D721Med (cell line): ENCODE data around the gene PAX7.

Source experiments
- DNase-seq: peaks from one replicate; pipeline ENCODE4 v3.0.0; 2011; ENCODE audit warnings: low spot score; ENCODE audit not compliant: insufficient read length
- FAIRE-seq: peaks from 2 replicates; lab custom pipeline; 2011; peaks lifted over from hg19 to GRCh38; lab: Jason Lieb, UNC
- TF ChIP-seq, protein P1 (sequence below): IDR thresholded peaks from 2 replicates; pipeline ENCODE4 v1.5.1; 2012; ENCODE audit warnings: mild to moderate bottlenecking, control low read depth; ENCODE audit not compliant: insufficient read depth; ENCODE audit errors: missing control alignments

Gene PAX7

DNA sequence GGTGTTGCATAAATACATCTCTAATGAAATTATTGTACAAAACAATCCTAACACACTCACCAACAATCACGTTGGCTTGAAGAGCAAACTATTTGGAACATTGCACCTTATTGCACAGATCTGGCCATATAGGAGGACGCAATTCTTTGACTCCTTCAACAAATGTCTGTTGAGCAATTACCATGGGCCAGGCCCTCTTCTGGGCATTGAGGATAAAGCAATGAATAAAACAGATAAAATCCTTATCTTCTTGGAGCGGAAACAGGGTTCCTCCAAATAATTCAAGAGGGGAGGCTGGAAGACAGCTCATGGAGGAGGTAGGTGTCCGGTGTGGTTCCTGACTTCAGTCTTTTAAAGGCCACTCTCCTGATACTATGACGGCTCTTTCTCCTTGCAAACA, 43.3 kb downstream of the PAX7 start:
- DNase-seq (no peak), FAIRE-seq (no peak)
- TF ChIP-seq, protein P1, sequence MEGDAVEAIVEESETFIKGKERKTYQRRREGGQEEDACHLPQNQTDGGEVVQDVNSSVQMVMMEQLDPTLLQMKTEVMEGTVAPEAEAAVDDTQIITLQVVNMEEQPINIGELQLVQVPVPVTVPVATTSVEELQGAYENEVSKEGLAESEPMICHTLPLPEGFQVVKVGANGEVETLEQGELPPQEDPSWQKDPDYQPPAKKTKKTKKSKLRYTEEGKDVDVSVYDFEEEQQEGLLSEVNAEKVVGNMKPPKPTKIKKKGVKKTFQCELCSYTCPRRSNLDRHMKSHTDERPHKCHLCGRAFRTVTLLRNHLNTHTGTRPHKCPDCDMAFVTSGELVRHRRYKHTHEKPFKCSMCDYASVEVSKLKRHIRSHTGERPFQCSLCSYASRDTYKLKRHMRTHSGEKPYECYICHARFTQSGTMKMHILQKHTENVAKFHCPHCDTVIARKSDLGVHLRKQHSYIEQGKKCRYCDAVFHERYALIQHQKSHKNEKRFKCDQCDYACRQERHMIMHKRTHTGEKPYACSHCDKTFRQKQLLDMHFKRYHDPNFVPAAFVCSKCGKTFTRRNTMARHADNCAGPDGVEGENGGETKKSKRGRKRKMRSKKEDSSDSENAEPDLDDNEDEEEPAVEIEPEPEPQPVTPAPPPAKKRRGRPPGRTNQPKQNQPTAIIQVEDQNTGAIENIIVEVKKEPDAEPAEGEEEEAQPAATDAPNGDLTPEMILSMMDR: no peak

DNA sequence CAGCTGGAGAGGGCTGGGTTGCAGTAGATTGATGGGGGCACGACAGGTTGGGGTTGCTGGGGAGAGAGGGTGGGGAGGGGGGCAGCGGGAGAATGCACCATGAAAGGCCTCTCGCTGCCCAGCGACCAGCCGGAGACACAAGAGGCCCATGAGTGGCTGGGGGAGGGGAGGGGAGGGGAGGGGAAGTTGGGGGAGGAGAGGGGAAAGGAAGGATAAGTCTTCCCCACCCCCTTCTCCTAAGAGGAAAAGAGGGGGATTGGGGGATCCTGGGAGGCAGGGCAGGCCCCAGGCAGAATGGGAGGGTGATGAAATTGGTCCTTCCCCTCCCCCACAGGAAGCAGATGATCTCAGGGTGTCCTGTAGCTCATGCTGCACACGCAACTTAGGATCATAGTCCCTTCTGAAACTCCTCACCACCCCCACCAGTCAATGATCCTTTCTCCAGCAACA, 45.7 kb downstream of the PAX7 start:
- DNase-seq: no peak
- TF ChIP-seq, protein P1: no peak
- no peak for FAIRE-seq

DNA sequence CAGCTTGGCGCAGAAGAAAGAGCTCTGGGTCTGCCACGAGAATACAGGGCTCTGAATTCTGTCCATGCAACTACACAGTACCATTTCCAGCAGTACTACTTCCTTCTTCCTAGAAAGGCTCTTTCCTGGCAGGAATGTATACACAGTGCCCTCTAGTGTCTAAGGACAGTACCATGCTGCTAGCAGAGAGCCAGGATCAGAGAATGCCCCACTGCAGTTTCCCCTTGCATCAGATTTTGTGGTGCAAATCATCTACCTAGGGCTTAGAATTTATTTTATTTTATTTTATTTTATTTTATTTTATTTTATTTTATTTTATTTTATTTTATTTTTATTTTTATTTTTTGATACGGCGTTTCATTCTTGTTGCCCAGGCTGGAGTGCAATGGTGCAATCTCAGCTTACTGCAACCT, 50.8 kb downstream of the PAX7 start:
- TF ChIP-seq, protein P1: peak; percentile 41
- FAIRE-seq: no peak
- no peak for DNase-seq

DNA sequence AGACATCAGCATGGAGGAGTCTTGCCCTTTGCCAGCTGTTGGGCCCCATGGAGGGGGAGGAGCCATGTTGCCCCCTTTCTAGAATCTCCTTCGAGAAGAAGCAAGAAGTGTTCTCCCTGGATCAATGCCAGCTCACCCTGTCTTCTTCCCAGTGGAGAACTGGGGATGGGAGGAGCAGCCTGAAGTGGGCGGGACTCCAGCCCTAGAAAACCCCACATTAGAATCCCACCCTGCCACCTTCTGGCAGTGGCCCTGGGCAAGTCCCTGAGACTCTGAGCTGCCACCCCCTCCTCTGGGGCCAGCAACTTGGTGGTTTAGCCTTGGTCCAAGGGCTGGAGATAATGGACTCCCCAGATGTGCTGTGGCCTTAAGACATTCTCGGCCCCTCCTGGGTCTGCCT, 51.7 kb downstream of the PAX7 start:
- DNase-seq: no peak
- no peak for FAIRE-seq
- TF ChIP-seq, protein P1: no peak

DNA sequence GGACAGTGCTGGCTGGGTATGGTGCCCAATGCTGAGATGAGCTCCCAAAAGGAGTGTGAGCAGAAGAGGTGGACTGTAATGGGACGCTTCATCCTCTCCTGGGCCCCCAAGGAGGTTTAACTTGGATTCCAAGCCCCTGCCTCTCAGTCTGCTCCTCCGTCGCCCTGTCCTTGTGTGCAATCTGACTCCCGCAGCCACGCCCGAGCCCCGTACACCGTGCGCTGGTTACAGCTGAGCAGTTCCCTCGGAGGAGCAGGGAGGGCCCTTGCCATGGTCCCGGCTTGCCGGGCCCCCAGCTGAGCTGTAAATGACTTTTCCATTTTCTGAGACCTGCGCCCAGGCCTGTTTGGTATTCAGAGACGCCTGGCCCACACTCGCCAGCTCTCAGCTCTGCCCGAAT, 53.7 kb downstream of the PAX7 start:
- DNase-seq (no peak), FAIRE-seq (no peak)
- TF ChIP-seq, protein P1: no peak

DNA sequence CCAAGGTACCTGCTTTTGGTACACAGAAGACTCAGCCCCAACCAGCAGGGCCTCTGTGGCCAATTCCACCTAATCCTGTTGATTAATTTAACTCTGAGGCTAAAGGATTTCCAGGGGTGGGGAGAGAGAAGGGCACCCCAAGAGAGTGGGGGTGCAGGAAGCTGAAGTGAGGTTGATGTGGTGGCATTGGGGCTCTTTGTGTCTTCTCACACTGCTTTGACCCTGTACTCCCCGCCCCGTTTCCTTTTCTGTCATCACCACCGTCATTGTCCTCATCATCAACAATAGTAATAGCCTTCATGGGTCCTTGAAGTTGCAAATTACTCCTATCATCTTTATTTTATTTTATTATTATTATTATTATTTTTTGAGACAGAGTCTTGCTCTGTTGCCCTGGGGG, 55.9 kb downstream of the PAX7 start:
- FAIRE-seq (no peak), DNase-seq (no peak)
- TF ChIP-seq, protein P1: no peak

DNA sequence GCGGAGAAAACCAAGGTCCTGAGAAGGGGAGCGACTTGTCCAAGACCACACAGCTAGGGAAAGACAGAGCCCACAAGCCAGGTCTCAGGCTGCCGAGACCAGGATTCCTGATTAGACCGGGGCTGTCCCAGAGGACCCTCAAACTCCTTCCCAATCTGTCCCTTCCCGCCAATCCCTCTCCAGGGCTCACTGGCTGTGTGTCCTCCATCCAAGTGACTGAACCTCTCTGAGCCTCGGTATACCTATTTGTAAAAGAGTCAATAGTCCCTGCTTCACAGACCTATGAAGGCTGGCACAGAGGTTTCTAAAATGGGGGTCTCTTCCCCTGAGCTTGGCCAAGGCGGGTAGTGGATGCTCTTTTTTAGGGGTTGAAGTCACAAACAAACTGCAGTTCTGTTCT, 56.6 kb downstream of the PAX7 start:
- TF ChIP-seq, protein P1: no peak
- DNase-seq: no peak
- FAIRE-seq: no peak
